RWPE1 (cell line): ENCODE measurements around the gene FCHSD2.

Source experiments
- CTCF ChIA-PET: fragments of 350-600 bp; sonication (Branson Sonifier 250); formaldehyde crosslinking; extraction: SDS; loops from one replicate; lab custom pipeline; 2021; lab: Yijun Ruan, JAX
- POLR2A ChIA-PET: fragments of 400-600 bp; formaldehyde crosslinking; extraction: SDS; loops from one replicate; lab custom pipeline; 2020; ENCODE audit warnings: antibody characterized with exemption; ENCODE audit not compliant: low non-redundant PET; lab: Yijun Ruan, JAX
- DNase-seq: peaks from one replicate; pipeline ENCODE4 v3.0.0; 2012; ENCODE audit warnings: low spot score
- H3K27ac ChIP-seq: fragments of 450-650 bp; 2 replicates; pipeline ENCODE4 v1.5.1; 2017
- TF ChIP-seq, protein P1 (sequence below): fragments of 450-650 bp; conservative IDR thresholded peaks from 2 replicates; pipeline ENCODE4 v1.5.1; 2017; ENCODE audit warnings: low read depth, mild to moderate bottlenecking

Gene FCHSD2

DNA sequence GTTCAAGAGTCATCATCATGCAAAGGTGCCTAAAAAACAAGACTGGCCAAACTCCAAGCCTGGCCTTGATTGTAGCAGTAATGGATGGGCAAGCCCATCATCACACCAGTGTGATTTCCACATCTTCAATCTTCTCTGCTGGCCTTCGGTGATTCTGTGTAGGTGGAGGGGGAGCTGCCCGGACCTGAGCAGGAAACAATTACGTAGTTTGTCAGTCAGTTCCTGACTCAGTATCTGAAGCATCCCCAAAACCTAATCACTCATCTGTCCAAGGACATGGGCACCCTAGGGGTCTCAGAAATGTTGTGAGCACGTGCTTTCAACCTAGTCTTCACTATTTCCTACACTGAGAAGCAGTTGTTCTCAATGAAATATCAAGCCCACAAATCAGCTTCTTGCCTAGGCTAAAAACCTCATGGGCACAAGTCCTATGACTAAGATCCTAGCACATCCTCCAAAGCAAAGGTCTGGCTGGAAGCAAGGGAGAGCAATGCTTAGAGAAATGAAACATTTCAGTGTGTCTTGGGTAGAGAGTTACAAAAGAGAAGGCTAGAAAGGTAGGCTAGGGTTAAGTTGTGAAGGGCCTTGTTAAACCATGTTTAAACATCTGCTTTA is 303.3 kb downstream of the FCHSD2 start:
- peak; percentile 55 for DNase-seq
- TF ChIP-seq, protein P1, sequence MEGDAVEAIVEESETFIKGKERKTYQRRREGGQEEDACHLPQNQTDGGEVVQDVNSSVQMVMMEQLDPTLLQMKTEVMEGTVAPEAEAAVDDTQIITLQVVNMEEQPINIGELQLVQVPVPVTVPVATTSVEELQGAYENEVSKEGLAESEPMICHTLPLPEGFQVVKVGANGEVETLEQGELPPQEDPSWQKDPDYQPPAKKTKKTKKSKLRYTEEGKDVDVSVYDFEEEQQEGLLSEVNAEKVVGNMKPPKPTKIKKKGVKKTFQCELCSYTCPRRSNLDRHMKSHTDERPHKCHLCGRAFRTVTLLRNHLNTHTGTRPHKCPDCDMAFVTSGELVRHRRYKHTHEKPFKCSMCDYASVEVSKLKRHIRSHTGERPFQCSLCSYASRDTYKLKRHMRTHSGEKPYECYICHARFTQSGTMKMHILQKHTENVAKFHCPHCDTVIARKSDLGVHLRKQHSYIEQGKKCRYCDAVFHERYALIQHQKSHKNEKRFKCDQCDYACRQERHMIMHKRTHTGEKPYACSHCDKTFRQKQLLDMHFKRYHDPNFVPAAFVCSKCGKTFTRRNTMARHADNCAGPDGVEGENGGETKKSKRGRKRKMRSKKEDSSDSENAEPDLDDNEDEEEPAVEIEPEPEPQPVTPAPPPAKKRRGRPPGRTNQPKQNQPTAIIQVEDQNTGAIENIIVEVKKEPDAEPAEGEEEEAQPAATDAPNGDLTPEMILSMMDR = no peak
- CTCF ChIA-PET = no interaction called here
- POLR2A ChIA-PET = no interaction called here
- peak overlapping the region; percentile 44; the same call in 1 of the 2 replicates for H3K27ac ChIP-seq

DNA sequence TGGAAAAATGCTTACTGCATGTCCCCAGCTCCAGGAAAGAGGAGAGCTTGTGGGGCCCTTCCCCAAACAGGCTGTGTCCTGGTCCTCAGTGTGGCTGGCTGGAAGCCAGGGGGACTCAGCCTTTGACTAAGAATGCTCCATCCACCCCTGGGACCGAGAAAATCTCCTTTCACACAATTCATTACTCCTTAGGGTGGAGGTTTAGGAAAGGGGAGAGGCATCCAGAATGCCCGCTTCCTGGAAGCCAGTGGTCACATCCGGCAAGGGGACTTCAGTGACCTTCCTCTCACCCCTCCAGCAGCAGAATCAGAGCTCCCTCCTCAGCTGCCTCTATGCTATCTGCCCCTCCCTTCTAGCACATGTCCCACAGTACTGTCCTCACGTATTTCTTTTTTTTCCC is 306.0 kb downstream of the FCHSD2 start:
- ChIA-PET POLR2A (no interaction called here), CTCF (interaction anchor here (0.6 kb wide), 2 partner anchors 346 to 378 kb away, joined by 4 read pairs; no protein-coding TSS in a partner anchor)
- TF ChIP-seq, protein P1 = no peak
- DNase-seq = no peak
- H3K27ac ChIP-seq = no peak overlapping the region

DNA sequence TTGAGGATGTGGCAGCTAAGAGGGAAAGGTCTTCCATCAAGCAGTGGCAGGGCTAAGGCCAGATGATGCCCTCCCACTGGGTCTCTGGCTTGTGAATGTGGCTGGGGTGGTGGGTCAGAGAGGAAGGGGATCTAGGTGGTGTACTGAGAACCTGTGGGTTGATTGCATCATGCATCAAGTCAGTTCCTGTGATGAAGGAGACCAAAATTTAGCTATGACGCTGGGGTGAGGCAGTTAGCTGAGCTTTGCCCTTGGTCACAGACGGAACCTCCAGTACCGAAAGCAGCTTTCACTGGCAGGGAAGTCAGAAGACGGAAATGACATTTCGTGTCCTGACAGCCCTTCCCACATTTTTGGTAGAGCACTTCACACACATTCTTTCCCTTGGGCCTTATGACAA is 307.2 kb downstream of the FCHSD2 start:
- ChIA-PET CTCF (interaction anchor here (0.7 kb wide), 1 partner anchor 311 kb away, joined by 5 read pairs; no protein-coding TSS in a partner anchor), POLR2A (no interaction called here)
- DNase-seq = no peak
- no peak overlapping the region for H3K27ac ChIP-seq
- TF ChIP-seq, protein P1 = no peak

DNA sequence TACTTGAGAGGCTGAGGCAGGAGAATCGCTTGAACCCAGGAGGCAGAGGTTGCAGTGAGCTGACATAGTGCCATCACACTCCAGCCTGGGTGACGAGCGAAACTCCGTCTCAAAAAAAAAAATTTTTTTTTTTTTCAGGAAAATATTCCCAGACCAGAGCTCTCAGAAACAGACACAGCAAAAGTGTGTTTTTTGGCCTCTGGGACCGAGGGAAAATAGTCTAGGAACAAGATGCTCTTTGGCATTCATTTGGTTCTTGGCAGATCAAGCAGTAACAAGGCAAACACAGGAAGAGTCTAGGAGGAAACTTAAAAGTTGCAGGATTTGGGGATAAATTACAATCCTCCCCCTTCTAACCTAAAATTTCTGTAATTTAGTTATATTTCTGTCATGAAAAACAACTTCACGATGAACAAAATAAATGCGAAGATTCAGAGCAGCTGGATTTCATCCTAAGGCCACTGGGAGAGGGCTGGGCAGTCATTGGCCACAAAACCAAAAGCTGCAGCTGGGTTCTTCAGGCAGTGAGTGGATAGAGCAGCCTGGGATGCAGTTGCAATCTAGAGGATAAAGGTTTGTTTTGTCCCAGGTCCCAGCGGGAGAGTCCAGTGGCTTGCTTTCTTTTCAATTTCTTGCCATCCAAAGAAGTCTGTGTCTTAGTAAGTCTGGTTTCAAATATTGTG is 308.2 kb downstream of the FCHSD2 start:
- CTCF ChIA-PET = interaction anchor here (0.6 kb wide), 1 partner anchor 455 kb away, joined by 3 read pairs; no protein-coding TSS in a partner anchor
- DNase-seq = no peak
- no peak overlapping the region for H3K27ac ChIP-seq
- POLR2A ChIA-PET = no interaction called here
- TF ChIP-seq, protein P1 = no peak

DNA sequence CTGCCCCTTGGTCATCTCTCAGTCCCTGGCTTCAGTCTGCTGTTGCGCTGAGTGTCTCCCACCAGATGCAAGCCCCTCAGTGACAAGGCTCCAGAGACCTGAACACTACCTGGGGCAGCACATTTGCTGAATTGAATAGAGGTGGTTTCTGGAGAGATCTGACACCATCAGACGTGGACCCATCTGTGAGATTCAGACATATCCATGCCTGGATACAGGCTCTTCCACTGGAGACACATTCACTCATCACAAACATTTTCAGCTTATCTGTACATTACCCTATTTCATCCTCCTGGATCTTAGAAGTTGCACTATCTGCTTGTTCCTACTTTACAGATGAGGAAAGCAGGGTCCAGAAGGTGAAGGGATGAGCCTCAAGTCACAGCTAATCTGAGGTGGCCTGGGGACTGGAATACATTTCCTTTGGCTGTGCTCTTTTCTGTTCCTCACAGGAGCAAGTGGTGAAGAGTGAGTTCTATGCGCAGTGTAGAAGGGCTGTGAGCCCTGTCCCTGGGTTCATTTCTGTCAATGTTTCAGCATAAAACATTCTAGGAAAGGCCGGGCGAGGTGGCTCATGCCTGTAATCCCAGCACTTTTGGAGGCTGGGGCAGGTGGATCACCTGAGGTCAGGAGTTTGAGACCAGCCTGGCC is 308.9 kb downstream of the FCHSD2 start:
- CTCF ChIA-PET = no interaction called here
- TF ChIP-seq, protein P1 = no peak
- DNase-seq = no peak
- peak overlapping the region; percentile 59 for H3K27ac ChIP-seq
- POLR2A ChIA-PET = interaction anchor here (0.6 kb wide), 1 partner anchor 15 kb away, joined by 3 read pairs; no protein-coding TSS in a partner anchor

DNA sequence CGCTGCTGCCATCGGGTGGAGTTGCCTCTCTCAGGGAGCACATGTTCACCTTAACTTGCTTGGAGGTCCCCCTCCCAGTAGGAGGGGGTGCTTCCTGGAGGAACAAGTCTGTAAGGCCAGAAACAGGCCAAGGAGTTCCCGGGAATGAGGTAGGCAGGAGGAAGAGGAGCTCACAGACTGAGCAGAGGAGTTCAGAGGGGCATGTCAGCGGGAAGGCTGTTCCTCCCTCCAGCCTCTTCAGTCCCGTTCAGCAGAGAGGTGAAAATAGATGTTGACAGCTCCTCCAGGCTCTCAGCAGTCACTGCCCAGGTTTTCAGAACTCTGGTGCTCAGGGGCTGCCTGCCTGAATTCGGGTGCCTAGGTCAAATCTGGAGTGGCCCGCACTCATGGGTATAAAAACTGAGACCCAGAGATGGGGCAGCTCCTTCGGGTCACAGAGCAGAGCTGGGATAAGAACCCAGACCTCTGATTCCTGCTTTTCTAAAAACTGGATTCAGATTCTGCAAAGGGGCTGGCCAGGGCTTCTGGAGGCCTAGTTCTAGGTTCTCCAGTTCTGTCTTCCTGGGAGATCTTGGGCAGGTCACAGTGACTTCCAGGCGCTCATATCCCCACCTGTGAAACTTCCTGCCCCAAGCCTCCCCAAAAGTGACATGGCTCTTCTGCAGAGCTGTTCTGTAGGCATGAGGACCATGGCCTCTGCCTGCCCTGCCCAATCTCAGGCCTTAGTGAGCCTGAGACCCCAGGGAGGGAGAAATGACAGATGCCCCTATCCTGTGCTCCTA is 309.6 kb downstream of the FCHSD2 start:
- CTCF ChIA-PET = interaction anchor here (0.6 to 1.9 kb wide), 12 partner anchors 8 to 1010 kb away, joined by 3 to 41 read pairs (median 4); partner anchors contain the start of gene STARD10
- no peak for DNase-seq
- TF ChIP-seq, protein P1 = no peak
- peak overlapping the region; percentile 59 for H3K27ac ChIP-seq
- POLR2A ChIA-PET = interaction anchor here (0.6 kb wide), 1 partner anchor 15 kb away, joined by 3 read pairs; no protein-coding TSS in a partner anchor
